T-helper 2 cell (primary cell): ENCODE measurements around the gene CRYZ.

Source experiments
- DNase-seq, 5 experiments: peaks; one replicate each; pipeline versions ENCODE4 v3.0.0 to v3.0.0-alpha.2; 2012 to 2022

CRYZ gene

DNA sequence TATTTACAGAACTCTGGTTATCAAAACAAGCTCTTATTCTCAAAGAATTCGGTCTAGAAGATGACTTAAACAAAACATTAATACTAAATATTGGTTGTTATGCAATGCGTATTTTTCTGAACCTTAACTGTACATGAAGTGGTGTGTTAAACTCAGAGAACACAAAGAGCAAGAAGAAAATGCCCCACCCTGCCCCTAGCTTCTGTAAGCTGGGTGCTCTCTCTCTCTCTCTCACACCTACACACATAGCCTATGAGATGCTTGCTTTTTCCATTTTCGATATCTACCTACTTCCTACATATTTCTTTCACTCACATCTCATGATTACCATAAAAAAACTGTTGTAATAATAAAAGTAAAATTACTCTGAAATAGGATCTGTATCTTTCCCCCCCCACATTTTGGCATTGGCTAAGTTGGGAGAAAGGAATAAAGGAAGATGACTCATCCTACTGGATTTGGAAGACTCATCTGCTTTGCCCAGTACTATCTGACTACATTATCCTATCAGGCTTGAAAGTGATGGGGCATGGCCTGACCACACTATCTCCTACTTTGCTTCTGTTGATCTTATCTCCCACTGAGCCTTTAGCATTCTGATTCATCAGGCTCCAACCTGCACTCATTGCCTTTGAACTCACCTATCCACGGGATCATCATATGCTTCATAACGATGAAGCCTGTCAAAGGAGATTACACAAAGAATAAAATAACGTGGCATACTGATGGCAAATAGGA is 2.9 kb downstream of the CRYZ start:
- peak in 1 of 5 experiments; percentile 70 for DNase-seq

DNA sequence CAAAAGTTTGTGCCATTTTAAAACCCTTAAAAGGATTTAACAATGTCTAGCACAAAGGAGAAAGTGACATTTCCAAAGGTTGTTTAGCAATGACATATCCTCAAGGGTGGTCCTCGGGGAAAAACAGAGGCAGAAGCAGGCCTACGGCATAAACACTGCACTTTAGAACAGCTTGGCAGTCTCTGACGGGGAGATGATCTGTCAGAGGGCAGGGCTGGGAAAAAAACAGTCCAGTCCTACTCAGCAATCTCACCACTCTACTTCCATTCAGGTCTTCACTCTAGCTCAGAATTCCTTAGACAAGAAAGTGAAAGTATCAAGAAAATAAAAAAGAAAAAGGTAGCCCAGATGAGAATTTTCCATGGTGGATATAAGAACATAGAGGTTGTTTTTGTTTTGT is 4.1 kb downstream of the CRYZ start:
- no peak for DNase-seq

DNA sequence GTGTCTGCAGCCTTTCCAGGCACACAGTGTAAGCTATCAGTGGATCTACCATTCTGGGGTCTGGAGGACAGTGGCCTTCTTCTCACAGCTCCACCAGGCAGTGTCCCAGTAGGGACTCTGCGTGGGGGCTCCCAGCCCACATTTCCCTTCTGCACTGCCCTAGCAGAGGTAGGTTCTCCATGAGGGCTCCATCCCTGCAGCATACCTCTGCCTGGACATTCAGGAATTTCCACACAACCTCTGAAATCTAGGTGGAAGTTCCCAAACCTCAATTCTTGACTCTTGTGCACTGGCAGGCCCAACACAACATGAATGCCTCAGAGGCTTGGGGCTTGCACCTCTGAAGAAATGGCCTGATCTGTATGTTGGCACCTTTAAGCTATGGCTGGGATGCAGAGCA is 6.8 kb downstream of the CRYZ start:
- no peak for DNase-seq

GRCh38 chr1:74717626-74718025 is 15.2 kb downstream of the CRYZ start:
- no peak for DNase-seq

- no peak for DNase-seq
Measured at GRCh38 chr1:74716822-74717221, 16.0 kb downstream of the CRYZ start.

GRCh38 chr1:74715806-74716205 is 17.0 kb downstream of the CRYZ start:
- no peak for DNase-seq

GRCh38 chr1:74715236-74715502 is 17.7 kb downstream of the CRYZ start:
- DNase-seq: no peak

DNA sequence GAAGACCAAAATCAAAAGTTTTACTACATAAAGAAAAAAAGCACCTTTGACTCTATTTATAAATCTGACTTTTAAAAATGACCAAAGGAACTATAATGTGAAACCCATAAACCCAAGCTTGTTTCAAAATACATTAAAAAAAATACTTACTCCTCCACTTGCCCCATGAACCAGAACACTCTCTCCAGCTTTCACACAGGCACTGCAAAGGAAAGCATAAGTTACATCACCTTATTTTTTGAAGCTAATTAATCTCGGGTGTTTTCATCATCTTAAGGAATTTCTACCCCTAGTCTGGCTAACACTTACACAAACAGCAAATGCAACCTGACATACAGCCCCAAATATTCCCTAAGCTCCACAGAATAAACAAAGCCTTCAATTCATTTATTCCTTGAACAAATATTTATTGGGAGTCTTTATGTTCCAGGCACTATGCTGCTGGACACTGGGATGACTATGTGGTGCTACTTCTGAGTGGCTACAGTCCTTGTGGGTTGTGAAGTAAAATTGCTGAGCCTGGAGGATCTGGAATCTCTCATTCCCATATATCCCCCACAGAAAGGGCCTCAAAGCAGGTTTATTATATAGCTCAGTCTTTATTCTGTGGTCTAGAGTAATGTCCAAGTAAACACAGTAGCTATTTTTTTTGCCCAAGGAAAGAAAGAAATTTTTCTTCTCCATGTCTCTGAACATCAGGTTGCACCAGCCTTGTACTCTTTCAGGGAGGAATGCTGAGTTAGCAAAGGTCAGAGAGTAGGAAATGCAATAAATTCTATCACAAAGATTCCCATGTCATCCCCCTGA is 18.2 kb downstream of the CRYZ start:
- no peak for DNase-seq

DNA sequence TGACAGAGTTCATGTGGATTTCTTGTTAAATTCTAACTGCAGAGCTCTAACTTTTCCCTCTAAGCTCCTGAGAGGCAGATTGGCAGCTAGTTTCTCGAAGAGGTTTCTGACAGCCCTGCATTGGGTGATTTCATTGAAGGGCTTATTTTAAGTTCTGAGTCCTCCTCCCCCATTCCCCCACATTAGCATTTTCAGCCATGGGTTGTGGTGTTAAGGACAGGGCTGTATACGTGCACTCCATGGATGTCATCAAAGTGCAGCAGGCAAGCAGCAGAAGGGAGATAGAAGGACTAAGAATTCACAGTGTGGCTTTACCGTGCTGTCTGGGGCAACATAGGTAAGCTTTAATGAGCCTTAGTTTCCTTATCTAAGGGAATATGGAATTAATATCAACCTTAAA is 19.0 kb downstream of the CRYZ start:
- no peak for DNase-seq

DNA sequence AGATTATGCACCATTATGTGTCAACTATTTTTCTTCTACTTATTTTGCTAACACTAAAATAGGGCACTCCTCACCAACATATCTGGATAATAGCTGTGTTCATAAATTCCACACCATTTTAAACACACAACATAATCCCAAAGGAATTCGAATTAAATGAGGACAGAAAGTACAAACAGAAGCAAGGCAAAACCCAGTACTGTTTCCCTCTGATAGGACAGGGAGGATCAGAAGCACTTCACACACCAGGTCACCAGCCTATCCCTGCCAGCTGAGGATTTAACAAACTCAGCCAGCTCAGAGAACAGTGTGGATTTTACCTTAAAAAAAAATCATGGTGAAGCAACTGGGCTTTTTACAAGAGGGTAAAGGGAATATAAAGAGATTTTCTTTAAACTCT is 20.0 kb downstream of the CRYZ start:
- DNase-seq: no peak

DNA sequence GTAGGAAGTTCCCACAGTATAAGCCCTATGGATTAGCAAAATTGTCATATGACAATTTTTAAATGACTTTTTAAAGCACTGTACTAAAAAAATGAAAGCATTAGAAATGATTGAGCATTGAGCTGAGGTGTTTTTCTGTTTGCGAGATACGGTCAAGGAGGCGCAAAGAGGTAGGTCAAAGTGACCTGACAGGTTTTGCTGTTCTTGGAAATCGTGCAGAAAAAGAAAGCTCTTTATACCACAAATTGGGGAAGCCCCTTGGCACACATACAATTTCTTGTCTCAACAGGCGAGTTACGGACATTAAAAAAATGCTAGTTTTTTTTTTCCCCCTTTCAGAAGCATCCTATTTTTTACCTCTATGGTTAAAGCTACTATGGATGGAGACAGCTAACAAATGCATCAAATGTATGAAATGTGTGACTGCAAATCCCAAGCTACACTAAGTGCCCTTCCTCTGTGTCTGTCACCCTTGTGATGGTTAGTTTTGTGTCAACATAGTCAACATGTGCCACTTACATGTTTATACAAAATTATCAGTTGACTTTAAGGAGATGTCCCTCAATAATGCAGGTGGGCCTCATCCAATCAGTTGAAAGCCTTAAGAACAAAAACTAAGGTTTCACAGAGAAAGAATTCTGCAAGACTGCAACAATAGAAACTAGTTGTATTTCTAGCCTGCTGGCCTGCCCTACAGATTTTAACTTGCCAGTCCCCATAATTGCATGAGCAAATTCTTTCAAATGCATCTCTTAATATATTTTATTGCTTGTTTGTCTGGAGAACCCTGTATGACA is 29.3 kb downstream of the CRYZ start:
- DNase-seq: no peak

DNA sequence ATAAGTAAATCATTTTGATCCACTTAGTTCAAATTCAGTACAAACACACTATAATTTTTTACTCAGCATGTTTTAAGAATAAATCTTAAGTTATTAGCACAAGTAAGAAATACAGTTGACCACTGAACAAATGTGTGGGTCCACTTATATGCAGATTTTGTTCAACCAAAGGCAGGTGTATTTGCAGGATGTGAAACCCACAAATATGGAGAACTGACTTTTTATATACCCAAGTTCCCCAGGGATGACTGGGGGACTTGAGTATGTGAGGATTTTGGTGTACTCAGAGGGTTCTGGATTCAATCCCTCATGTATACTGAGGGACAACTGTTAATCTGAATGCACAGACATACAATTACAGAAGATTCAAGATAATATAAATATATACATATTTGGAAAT is 33.5 kb downstream of the CRYZ start:
- no peak for DNase-seq

GRCh38 chr1:74697832-74698231 is 35.0 kb downstream of the CRYZ start:
- no peak for DNase-seq

GRCh38 chr1:74693473-74693872 is 39.4 kb downstream of the CRYZ start:
- DNase-seq: no peak

DNA sequence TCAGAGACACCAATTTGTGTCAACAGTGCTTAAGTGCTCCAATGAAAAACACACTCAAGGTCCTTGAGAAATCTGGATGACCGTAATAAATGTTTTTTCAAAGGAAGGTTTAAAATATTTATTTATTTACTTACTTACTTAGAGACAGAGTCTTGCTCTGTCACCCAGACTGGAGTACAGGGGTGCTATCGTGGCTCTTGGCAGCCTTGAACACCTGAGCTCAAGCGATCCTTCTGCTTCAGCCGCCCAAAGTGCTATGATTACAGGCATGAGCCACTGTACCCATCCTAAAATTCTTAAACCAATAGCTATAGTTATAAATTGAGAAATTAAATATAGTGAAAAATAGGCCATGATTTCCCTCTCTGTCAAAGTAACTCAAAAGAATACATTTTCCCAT is 41.9 kb downstream of the CRYZ start:
- DNase-seq: no peak

DNA sequence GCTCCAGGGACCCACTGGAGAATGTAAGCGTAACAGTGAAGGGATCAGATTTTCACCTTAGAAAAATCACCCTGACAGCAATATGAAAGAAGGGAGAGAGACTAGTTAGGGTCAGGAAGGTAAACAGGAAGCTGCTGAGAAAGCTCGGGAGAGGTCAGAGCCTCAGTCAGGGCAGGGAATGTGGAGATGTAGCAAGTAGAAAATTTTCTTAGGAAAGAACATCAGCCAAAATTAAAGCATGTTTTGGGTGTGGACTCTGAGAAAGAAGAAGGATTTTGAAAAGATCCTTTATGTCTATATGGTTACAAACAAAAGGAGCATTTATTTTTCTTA is 42.5 kb downstream of the CRYZ start:
- no peak for DNase-seq

DNA sequence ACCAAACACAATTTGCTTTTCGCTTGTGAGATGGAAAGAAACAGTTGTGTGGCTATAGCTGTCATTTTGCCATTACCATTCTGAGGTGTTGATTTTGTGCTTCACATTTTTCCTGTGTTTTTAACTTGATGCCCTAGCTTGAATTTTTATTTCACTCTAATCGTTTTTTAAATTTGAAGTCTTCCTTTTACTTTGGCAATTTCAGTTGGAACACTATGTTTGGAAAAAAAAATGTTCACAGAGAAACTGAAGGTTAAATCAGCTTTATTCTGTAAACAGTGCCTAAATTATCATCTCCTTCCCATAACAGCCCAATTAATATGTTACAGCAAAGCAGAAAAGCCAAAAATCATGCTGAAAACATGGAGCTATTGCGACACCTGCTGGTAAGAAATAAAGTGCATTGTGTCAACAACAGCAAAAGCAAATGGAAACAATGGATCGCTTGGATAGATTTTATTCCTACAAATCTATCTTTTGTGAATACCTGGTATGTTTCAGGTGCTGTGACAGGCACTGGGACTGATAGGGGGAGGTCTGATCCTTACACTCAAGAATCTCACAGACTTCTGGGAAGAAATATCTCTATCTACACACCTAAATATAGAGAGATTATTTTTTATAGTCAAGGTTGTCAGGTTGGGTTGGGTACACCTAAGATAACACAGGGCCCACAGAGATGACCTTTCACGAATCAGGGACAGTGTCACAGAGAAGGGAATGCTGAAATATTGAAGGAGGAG is 43.1 kb downstream of the CRYZ start:
- peak in 3 of 5 experiments; percentile 3 to 52 (median 5) for DNase-seq

DNA sequence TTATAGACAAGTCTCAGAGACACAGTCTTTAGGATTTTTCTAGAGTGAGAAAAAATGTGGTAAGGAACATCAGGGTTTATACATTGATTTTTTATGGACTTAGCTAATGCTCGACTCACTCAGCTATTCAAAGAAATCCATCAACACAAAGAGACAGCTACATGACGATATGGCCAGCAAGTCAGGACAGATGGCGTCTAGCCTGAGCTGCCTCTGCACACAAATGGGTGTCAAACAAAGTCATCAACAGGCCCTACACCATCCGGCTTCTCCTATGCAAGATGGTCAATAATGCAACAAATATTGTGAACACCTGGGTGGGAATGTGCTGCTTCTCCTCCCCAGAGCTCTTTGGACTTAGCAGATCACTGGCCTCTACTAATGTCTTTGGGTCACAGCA is 45.9 kb downstream of the CRYZ start:
- DNase-seq: no peak

DNA sequence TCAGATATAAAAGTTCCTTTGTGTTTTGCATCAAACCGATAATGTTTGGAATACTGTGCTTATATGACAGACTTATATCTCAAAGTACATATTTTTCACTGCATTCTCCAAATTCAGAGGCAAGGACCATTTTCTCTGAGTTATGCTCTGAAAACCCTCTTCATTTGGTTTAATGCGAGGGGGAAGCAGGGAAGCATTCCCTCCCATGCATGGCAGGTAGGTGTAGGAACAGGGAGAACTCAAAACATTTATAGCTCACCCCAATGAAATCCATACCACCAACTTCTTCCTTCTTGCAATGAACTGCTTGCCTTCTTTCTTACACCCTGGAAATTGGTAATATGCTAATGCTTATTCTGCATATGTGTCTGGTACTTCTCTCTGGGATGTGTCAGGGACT is 48.5 kb downstream of the CRYZ start:
- no peak for DNase-seq

GRCh38 chr1:74683656-74684055 is 49.2 kb downstream of the CRYZ start:
- no peak for DNase-seq

DNA sequence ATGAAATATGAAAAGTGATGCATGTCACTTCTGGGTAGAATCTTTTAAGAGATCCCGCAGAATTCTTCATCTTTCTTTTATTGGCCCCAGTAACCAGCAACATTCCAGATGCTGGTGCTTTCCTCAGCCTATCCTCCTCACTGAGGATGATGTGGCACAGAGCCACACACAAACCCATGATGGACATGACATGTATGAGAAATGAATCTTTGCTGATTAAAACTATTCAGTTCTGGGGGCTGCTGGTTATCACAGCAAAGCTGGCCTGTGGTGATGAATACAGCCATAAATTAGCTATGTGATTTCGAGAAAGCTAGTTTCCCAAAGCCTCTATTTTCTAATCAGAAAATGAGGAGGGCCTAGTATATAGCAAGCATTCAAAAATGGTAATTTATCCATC is 51.0 kb downstream of the CRYZ start:
- DNase-seq: no peak

GRCh38 chr1:74681449-74681848 is 51.4 kb downstream of the CRYZ start:
- peak in 1 of 5 experiments; percentile 59 for DNase-seq

DNA sequence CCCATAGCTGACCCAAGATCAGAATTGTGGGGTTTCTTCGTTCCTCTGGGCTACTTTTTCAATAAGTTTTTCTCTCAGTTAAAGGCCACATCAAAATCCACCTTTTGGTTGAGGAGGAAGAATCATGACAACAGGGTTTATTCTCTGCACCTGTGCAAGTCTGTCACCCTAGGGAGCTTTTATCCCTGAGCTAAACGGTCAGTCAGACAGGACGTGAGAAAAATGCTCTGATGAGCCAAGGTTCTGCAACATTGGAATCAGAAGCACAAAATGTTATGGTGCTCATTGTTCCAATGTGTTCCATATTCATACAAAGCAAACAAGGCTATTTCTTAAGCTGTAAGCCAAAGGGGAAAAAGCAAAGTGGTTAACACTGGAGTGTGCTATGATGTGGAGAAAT is 51.8 kb downstream of the CRYZ start:
- no peak for DNase-seq
